ENCODE measurements around the gene TCEAL1.

- no peak for TF ChIP-seq POLR2AphosphoS5 (IDR thresholded peaks at IDR 0.05)
- no peak for TF ChIP-seq CTCF (IDR thresholded peaks at IDR 0.05)
Observed at GRCh38 chrX:103658681-103659433, 30.1 kb downstream of the TCEAL1 start.
